ENCODE measurements around the gene MAEL. TPM values are rescaled to one million over a fixed set of nuclear protein-coding genes. Genes with fewer than 3 reads are reported as not detected.

MAEL gene
- total RNA-seq, 1 donor from 2014 or later: not detected

DNA sequence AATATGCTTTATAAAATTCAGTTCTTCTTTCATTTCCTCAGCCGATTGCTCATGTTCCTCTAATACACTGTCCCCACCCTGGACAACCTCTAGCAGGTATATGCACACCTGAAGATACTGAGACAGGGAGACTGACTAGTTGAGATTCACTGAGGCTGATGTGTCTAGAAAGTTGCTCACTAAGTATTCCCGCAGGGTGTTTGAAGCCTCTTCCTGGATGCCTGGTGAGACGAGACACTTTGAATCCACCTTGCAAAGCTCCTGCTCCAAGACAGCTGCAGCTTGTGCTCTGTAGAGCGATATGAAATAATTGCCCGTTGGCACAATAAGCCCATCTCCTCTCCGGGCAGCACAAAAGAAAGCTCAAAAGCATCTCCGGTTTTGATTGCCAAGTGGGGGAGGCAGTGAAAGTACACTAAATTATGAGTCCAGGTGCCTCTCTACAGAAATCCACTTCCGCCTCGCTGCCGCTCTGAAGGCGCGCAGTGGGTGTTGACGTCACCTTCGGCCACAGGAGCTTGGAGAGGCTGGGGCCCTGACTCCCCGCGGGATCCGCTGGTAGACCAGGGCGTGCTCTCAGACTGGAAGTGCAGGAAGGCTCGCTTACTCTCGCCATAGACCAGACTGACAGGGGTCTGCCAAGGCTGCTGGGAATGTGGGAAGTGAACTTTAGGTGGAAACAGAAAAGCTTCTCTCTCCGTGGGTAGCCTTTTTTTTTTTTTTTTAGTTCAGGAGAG, 54.8 kb downstream of the MAEL start:
- DNase-seq (ENCODE audit: low spot score): no peak
- Mint-ChIP-seq H3K27me3 (ENCODE audit: low read depth) (peaks cover 73% of the 10 kb centered on the region), H3K27ac (ENCODE audit: unreplicated experiment) (no peak overlapping the region), H3K4me3 (ENCODE audit: unreplicated experiment) (peak overlapping the region; percentile 33), H3K9me3 (ENCODE audit: low read depth) (no peaks in the 10 kb centered on the region), H3K4me1 (ENCODE audit: low read depth) (no peaks in the 10 kb centered on the region), H3K36me3 (ENCODE audit: low read depth) (peaks cover 1% of the 10 kb centered on the region)
- TF ChIP-seq, protein P1, sequence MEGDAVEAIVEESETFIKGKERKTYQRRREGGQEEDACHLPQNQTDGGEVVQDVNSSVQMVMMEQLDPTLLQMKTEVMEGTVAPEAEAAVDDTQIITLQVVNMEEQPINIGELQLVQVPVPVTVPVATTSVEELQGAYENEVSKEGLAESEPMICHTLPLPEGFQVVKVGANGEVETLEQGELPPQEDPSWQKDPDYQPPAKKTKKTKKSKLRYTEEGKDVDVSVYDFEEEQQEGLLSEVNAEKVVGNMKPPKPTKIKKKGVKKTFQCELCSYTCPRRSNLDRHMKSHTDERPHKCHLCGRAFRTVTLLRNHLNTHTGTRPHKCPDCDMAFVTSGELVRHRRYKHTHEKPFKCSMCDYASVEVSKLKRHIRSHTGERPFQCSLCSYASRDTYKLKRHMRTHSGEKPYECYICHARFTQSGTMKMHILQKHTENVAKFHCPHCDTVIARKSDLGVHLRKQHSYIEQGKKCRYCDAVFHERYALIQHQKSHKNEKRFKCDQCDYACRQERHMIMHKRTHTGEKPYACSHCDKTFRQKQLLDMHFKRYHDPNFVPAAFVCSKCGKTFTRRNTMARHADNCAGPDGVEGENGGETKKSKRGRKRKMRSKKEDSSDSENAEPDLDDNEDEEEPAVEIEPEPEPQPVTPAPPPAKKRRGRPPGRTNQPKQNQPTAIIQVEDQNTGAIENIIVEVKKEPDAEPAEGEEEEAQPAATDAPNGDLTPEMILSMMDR (IDR thresholded peaks at IDR 0.05): no peak

DNA sequence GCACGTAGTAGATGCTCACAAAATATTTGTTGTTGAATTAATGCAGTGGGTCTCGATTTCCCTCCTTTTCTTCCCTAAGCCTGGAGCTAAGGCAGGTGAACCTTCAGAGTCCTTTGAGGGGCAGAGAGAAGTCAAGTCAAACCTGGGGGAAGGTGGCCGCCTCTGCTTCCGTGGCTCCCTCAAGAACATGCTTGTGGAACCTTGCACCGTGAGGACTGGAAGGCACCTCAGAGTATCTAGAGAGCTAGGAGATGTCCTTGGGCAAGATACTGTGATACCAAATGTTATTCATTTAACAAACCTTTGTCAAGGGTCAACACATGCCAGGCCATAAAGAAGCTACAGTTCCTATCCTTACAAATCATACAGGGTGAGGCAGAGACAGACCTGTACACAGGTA, 62.8 kb downstream of the MAEL start:
- H3K27ac Mint-ChIP-seq (ENCODE audit: unreplicated experiment): no peak overlapping the region
- H3K4me1 Mint-ChIP-seq (ENCODE audit: low read depth): no peaks in the 10 kb centered on the region
- peaks cover 1% of the 10 kb centered on the region for H3K36me3 Mint-ChIP-seq (ENCODE audit: low read depth)
- DNase-seq (ENCODE audit: low spot score): no peak
- TF ChIP-seq, protein P1 (IDR thresholded peaks at IDR 0.05): no peak
- H3K4me3 Mint-ChIP-seq (ENCODE audit: unreplicated experiment): no peak overlapping the region
- H3K27me3 Mint-ChIP-seq (ENCODE audit: low read depth): peaks cover 27% of the 10 kb centered on the region
- no peaks in the 10 kb centered on the region for H3K9me3 Mint-ChIP-seq (ENCODE audit: low read depth)

DNA sequence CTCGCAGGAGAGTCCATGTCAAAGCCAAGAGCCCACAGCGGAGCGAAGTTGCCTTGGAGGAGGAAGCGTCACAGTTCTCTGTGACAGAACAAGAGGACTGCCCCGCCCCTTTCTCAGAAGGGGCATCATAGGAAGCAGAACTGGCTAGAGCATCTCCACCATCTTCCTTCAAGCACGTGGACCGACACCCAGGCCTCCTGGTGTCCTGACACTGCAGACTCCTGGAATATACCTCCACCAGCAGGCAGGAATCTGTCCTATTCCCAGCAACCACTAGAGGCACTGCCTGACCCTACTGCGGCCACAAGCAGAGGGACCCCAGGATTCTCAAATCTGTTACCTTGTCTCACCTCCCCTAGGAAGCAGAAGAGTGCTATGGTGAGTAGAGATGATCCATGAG, 63.3 kb downstream of the MAEL start:
- TF ChIP-seq, protein P1 (IDR thresholded peaks at IDR 0.05): peak; percentile 69
- no peak for DNase-seq (ENCODE audit: low spot score)
- no peak overlapping the region for H3K27ac Mint-ChIP-seq (ENCODE audit: unreplicated experiment)
- no peak overlapping the region for H3K4me3 Mint-ChIP-seq (ENCODE audit: unreplicated experiment)
- H3K36me3 Mint-ChIP-seq (ENCODE audit: low read depth): peaks cover 1% of the 10 kb centered on the region
- H3K9me3 Mint-ChIP-seq (ENCODE audit: low read depth): no peaks in the 10 kb centered on the region
- peaks cover 22% of the 10 kb centered on the region for H3K27me3 Mint-ChIP-seq (ENCODE audit: low read depth)
- no peaks in the 10 kb centered on the region for H3K4me1 Mint-ChIP-seq (ENCODE audit: low read depth)

DNA sequence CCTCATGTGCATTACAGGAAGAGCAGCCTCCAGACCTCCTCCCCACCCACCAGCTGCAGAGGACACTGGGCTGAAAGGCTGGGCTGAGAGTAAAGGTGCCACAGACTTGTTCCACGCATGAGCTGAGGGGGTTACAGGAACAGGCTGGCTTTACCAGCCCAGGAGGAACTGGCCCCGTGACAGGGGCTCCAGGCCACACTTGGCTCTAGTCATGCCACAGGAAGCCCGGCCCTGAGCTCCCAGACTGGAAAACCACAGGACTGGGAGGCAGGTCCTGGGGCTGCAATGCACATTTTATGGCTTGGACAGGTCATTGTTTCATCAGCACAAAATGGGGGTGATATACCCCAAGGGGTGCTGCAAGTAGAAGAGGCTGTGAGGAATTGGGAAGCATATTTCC, 65.5 kb downstream of the MAEL start:
- H3K36me3 Mint-ChIP-seq (ENCODE audit: low read depth): no peaks in the 10 kb centered on the region
- peaks cover 9% of the 10 kb centered on the region for H3K27me3 Mint-ChIP-seq (ENCODE audit: low read depth)
- H3K4me3 Mint-ChIP-seq (ENCODE audit: unreplicated experiment): no peak overlapping the region
- no peak for DNase-seq (ENCODE audit: low spot score)
- H3K4me1 Mint-ChIP-seq (ENCODE audit: low read depth): peaks cover 11% of the 10 kb centered on the region
- TF ChIP-seq, protein P1 (IDR thresholded peaks at IDR 0.05): no peak
- no peak overlapping the region for H3K27ac Mint-ChIP-seq (ENCODE audit: unreplicated experiment)
- no peaks in the 10 kb centered on the region for H3K9me3 Mint-ChIP-seq (ENCODE audit: low read depth)

DNA sequence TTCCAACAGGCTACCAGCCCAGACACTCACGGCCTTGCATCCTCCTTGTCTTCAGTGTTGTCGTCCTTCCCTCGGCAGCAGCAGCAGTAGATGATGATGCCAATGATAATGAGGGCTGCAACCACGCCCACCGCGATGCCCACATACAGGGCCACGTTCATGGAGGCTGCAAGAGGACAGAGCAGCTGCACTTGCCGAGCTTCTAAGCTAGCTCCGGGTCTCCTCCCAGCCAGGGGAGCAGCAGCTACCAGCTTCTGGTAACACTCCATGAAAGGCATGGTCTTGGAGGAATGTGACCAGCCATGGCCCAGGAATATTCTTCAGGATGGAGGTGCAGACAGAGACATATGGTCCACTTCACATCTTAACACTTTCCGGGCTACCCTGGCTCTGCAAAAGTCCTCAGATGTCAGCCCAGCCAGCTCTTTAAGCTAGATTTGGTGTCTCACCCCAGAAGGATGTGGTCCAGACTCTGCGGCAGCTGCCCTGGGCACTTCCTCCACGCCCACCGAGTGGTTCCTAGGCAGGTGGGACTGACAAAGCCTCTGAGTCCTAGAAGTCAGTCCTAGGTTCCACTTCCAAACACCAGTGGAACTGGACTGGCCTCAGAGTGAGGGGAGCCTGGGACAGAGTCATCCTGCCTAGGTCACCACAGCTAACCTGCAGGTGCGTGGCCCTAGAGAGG, 66.0 kb downstream of the MAEL start:
- peaks cover 3% of the 10 kb centered on the region for H3K27me3 Mint-ChIP-seq (ENCODE audit: low read depth)
- TF ChIP-seq, protein P1 (IDR thresholded peaks at IDR 0.05): no peak
- peaks cover 12% of the 10 kb centered on the region for H3K4me1 Mint-ChIP-seq (ENCODE audit: low read depth)

More for the DNA sequence above, 66.0 kb downstream of the MAEL start:
- H3K4me3 Mint-ChIP-seq (ENCODE audit: unreplicated experiment): no peak overlapping the region
- no peak for DNase-seq (ENCODE audit: low spot score)
- no peak overlapping the region for H3K27ac Mint-ChIP-seq (ENCODE audit: unreplicated experiment)
- H3K9me3 Mint-ChIP-seq (ENCODE audit: low read depth): no peaks in the 10 kb centered on the region
- H3K36me3 Mint-ChIP-seq (ENCODE audit: low read depth): no peaks in the 10 kb centered on the region

All from chondrocyte (in vitro differentiated cells).